CD1c-positive myeloid dendritic cell (primary cell): ENCODE data around the gene C17orf100.
A peak's percentile ranks its signal among the peaks of the same experiment; 100 is the strongest.
"Not testable (repeated sequence)": the region's sequence is repeated elsewhere in the genome, so short reads cannot be mapped to it uniquely, and the experiment has no call there.

Experiments used
- DNase-seq: peaks from one replicate; pipeline ENCODE4 v3.0.0-alpha.2; 2016; ENCODE audit errors: extremely low spot score

Gene C17orf100

GRCh38 chr17:6691958-6692357, 40.4 kb downstream of the C17orf100 start:
- DNase-seq = not testable (repeated sequence)

GRCh38 chr17:6695051-6695450, 43.5 kb downstream of the C17orf100 start:
- DNase-seq = no peak

GRCh38 chr17:6695565-6695964, 44.0 kb downstream of the C17orf100 start:
- no peak for DNase-seq

GRCh38 chr17:6696906-6697305, 45.3 kb downstream of the C17orf100 start:
- no peak for DNase-seq

GRCh38 chr17:6698004-6698403, 46.4 kb downstream of the C17orf100 start:
- DNase-seq = no peak

GRCh38 chr17:6699997-6700947, 48.7 kb downstream of the C17orf100 start:
- no peak for DNase-seq

- DNase-seq = no peak
Measured at GRCh38 chr17:6700948-6701307, 49.4 kb downstream of the C17orf100 start.

- DNase-seq = peak; percentile 61
Measured at GRCh38 chr17:6701719-6702118, 50.2 kb downstream of the C17orf100 start.

- no peak for DNase-seq
Measured at GRCh38 chr17:6702567-6703215, 51.1 kb downstream of the C17orf100 start.
